Glutamatergic neuron (in vitro differentiated cells): ENCODE measurements around the gene LIPN. TPM values are rescaled to one million over a fixed set of nuclear protein-coding genes. Genes with fewer than 3 reads are reported as not detected.
"Not testable (repeated sequence)": the region's sequence is repeated elsewhere in the genome, so short reads cannot be mapped to it uniquely, and the experiment has no call there.

Experiments used
- DNase-seq: peaks from one replicate; pipeline ENCODE4 v3.0.0; 2022
- H3K27ac Mint-ChIP-seq: one replicate; pipeline ENCODE4 v1.8.0; 2020; ENCODE audit warnings: mild to moderate bottlenecking, mixed read lengths, inconsistent platforms; ENCODE audit not compliant: unreplicated experiment
- H3K27me3 Mint-ChIP-seq: one replicate; pipeline ENCODE4 v1.8.0; 2020; ENCODE audit warnings: mild to moderate bottlenecking, moderate library complexity, mixed read lengths, inconsistent platforms; ENCODE audit not compliant: unreplicated experiment
- H3K36me3 Mint-ChIP-seq: one replicate; pipeline ENCODE4 v1.8.0; 2020; ENCODE audit warnings: mild to moderate bottlenecking, mixed read lengths, inconsistent platforms; ENCODE audit not compliant: unreplicated experiment
- H3K4me1 Mint-ChIP-seq: one replicate; pipeline ENCODE4 v1.8.0; 2020; ENCODE audit warnings: mild to moderate bottlenecking, low read depth, mixed read lengths, inconsistent platforms; ENCODE audit not compliant: unreplicated experiment
- H3K4me3 Mint-ChIP-seq: one replicate; pipeline ENCODE4 v1.8.0; 2020; ENCODE audit warnings: mild to moderate bottlenecking, mixed read lengths, inconsistent platforms; ENCODE audit not compliant: unreplicated experiment
- H3K9me3 Mint-ChIP-seq: one replicate; pipeline ENCODE4 v1.8.0; 2020; ENCODE audit warnings: mild to moderate bottlenecking, moderate library complexity, mixed read lengths, inconsistent platforms; ENCODE audit not compliant: unreplicated experiment
- CTCF ChIP-seq: fragments of 200-600 bp; sonication (generic); IDR thresholded peaks from one replicate; pipeline ENCODE4 v1.5.0; 2021; ENCODE audit not compliant: partially characterized antibody, unreplicated experiment
- total RNA-seq: library from RNA; stranded (reverse); fragmentation: NEBNext Ultra II Directional; extraction: Animal tissue kit (Norgen Biotek cat#: 25700); gene quantifications from one replicate; pipeline ENCODE4 v1.2.1, GENCODE V29; 2021; ENCODE audit not compliant: unreplicated experiment

Gene LIPN
- total RNA-seq, 1 donor from 2014 or later = not detected

- H3K27ac Mint-ChIP-seq = no peak overlapping the region
- DNase-seq = peak; percentile 74
- no peaks in the 10 kb centered on the region for H3K27me3 Mint-ChIP-seq
- H3K4me3 Mint-ChIP-seq = no peak overlapping the region
- peaks cover 2% of the 10 kb centered on the region for H3K4me1 Mint-ChIP-seq
- peaks cover 3% of the 10 kb centered on the region for H3K9me3 Mint-ChIP-seq
- peak; percentile 51 for TF ChIP-seq CTCF
- no peaks in the 10 kb centered on the region for H3K36me3 Mint-ChIP-seq
Observed at GRCh38 chr10:88728107-88728763, 31.6 kb upstream of the LIPN start.

GRCh38 chr10:88730864-88731263, 29.0 kb upstream of the LIPN start:
- DNase-seq = no peak
- Mint-ChIP-seq H3K27ac (no peak overlapping the region), H3K36me3 (no peaks in the 10 kb centered on the region), H3K9me3 (peaks cover 3% of the 10 kb centered on the region), H3K27me3 (no peaks in the 10 kb centered on the region), H3K4me1 (peaks cover 7% of the 10 kb centered on the region), H3K4me3 (no peak overlapping the region)
- TF ChIP-seq CTCF = no peak

- no peak for DNase-seq
- H3K36me3 Mint-ChIP-seq = no peaks in the 10 kb centered on the region
- peak overlapping the region; percentile 33 for H3K27ac Mint-ChIP-seq
- no peak overlapping the region for H3K4me3 Mint-ChIP-seq
- H3K27me3 Mint-ChIP-seq = no peaks in the 10 kb centered on the region
- H3K9me3 Mint-ChIP-seq = peaks cover 3% of the 10 kb centered on the region
- H3K4me1 Mint-ChIP-seq = peaks cover 7% of the 10 kb centered on the region
- no peak for TF ChIP-seq CTCF
Observed at GRCh38 chr10:88731296-88731695, 28.5 kb upstream of the LIPN start.

- H3K4me3 Mint-ChIP-seq = no peak overlapping the region
- H3K36me3 Mint-ChIP-seq = no peaks in the 10 kb centered on the region
- no peak overlapping the region for H3K27ac Mint-ChIP-seq
- no peaks in the 10 kb centered on the region for H3K27me3 Mint-ChIP-seq
- peaks cover 14% of the 10 kb centered on the region for H3K4me1 Mint-ChIP-seq
- H3K9me3 Mint-ChIP-seq = no peaks in the 10 kb centered on the region
- DNase-seq = no peak
- TF ChIP-seq CTCF = no peak
Observed at GRCh38 chr10:88733215-88733614, 26.6 kb upstream of the LIPN start.

- Mint-ChIP-seq H3K27ac (no peak overlapping the region), H3K27me3 (no peaks in the 10 kb centered on the region), H3K4me1 (peaks cover 20% of the 10 kb centered on the region), H3K4me3 (no peak overlapping the region), H3K36me3 (no peaks in the 10 kb centered on the region), H3K9me3 (no peaks in the 10 kb centered on the region)
- no peak for DNase-seq
- no peak for TF ChIP-seq CTCF
Observed at GRCh38 chr10:88735661-88736060, 24.2 kb upstream of the LIPN start.

GRCh38 chr10:88741921-88742320, 17.9 kb upstream of the LIPN start:
- not testable (repeated sequence) for H3K36me3 Mint-ChIP-seq, DNase-seq, H3K9me3 Mint-ChIP-seq, H3K4me3 Mint-ChIP-seq, H3K27ac Mint-ChIP-seq, H3K27me3 Mint-ChIP-seq
- H3K4me1 Mint-ChIP-seq = peaks cover 13% of the 10 kb centered on the region
